Liver (tissue), 9 donors: ENCODE data around the gene ST3GAL3. TPM values are rescaled to one million over a fixed set of nuclear protein-coding genes. Genes with fewer than 3 reads are reported as not detected.

ENCODE experiments used
- DNase-seq: peaks from one replicate; pipeline ENCODE4 v3.0.0-alpha.2; 2017; ENCODE audit warnings: low spot score
- H3K27ac ChIP-seq, 2 donors: one replicate each; pipeline ENCODE4 v1.7.0; 2013; ENCODE audit warnings: inconsistent platforms in 2 of 2, low read length in 2 of 2, control low read depth in 1 of 2, low read depth in 1 of 2, mild to moderate bottlenecking in 1 of 2
- H3K27me3 ChIP-seq, 4 donors: one replicate each; pipeline versions ENCODE4 v1.6.1 to v1.7.0; 2013; ENCODE audit warnings: low read length in 3 of 4, inconsistent platforms in 1 of 4, mild to moderate bottlenecking in 1 of 4, moderate library complexity in 1 of 4; ENCODE audit not compliant: control insufficient read depth in 4 of 4, insufficient read depth in 4 of 4
- H3K36me3 ChIP-seq, 4 donors: one replicate each; pipeline versions ENCODE4 v1.6.1 to v1.7.0; 2013; ENCODE audit warnings: low read length in 3 of 4, mild to moderate bottlenecking in 3 of 4, low read depth in 1 of 4, moderate library complexity in 1 of 4; ENCODE audit not compliant: control insufficient read depth in 4 of 4, insufficient read depth in 3 of 4
- H3K4me1 ChIP-seq, 4 donors: one replicate each; pipeline versions ENCODE4 v1.6.1 to v1.7.0; 2013; ENCODE audit warnings: low read length in 3 of 4, mild to moderate bottlenecking in 3 of 4, moderate library complexity in 1 of 4; ENCODE audit not compliant: control insufficient read depth in 4 of 4, insufficient read depth in 4 of 4
- H3K4me3 ChIP-seq, 3 donors: one replicate each; pipeline versions ENCODE4 v1.6.1 to v1.7.0; 2013; ENCODE audit warnings: low read length in 3 of 3, control low read depth in 1 of 3, low read depth in 1 of 3, mild to moderate bottlenecking in 1 of 3
- H3K9ac ChIP-seq, 2 donors: one replicate each; pipeline ENCODE4 v1.7.0; 2013; ENCODE audit warnings: low read length in 2 of 2, mild to moderate bottlenecking in 2 of 2, moderate library complexity in 2 of 2, control low read depth in 1 of 2, low read depth in 1 of 2
- H3K9me3 ChIP-seq, 4 donors: one replicate each; pipeline versions ENCODE4 v1.6.1 to v1.7.0; 2013; ENCODE audit warnings: low read length in 3 of 4; ENCODE audit not compliant: control insufficient read depth in 4 of 4
- EGR1 ChIP-seq, 2 donors: IDR thresholded peaks; 2 replicates each; pipeline ENCODE4 v1.6.1; 2016 to 2018; ENCODE audit warnings: antibody characterized with exemption in 2 of 2, low read depth in 2 of 2
- FOXA1 ChIP-seq: IDR thresholded peaks from 2 replicates; pipeline ENCODE4 v1.6.1; 2016; ENCODE audit warnings: antibody characterized with exemption
- FOXA2 ChIP-seq: IDR thresholded peaks from 2 replicates; pipeline ENCODE4 v1.6.1; 2016; ENCODE audit warnings: antibody characterized with exemption
- GABPA ChIP-seq, 2 donors: IDR thresholded peaks in 1 of 2; conservative IDR thresholded peaks in 1 of 2; 2 replicates each; pipeline ENCODE4 v1.6.1; 2016; ENCODE audit warnings: antibody characterized with exemption in 2 of 2, mild to moderate bottlenecking in 1 of 2, moderate library complexity in 1 of 2
- HNF4A ChIP-seq, 2 donors: conservative IDR thresholded peaks; 2 replicates each; pipeline ENCODE4 v1.6.1; 2016; ENCODE audit warnings: antibody characterized with exemption in 2 of 2, mild to moderate bottlenecking in 2 of 2
- HNF4G ChIP-seq: IDR thresholded peaks from 2 replicates; pipeline ENCODE4 v1.6.1; 2016; ENCODE audit warnings: antibody characterized with exemption
- NR2F2 ChIP-seq: IDR thresholded peaks from 2 replicates; pipeline ENCODE4 v1.6.1; 2016; ENCODE audit warnings: antibody characterized with exemption
- RAD21 ChIP-seq, 2 donors: IDR thresholded peaks; 2 replicates each; pipeline ENCODE4 v1.6.1; 2016; ENCODE audit warnings: antibody characterized with exemption in 2 of 2, mild to moderate bottlenecking in 2 of 2
- RXRA ChIP-seq, 2 donors: IDR thresholded peaks; 2 replicates each; pipeline ENCODE4 v1.6.1; 2017 to 2018; ENCODE audit warnings: antibody characterized with exemption in 2 of 2, mild to moderate bottlenecking in 1 of 2
- SP1 ChIP-seq: IDR thresholded peaks from 2 replicates; pipeline ENCODE4 v1.6.1; 2018; ENCODE audit warnings: antibody characterized with exemption, mild to moderate bottlenecking
- TAF1 ChIP-seq: conservative IDR thresholded peaks from 2 replicates; pipeline ENCODE4 v1.6.1; 2016; ENCODE audit warnings: antibody characterized with exemption, mild to moderate bottlenecking
- YY1 ChIP-seq: IDR thresholded peaks from 2 replicates; pipeline ENCODE4 v1.6.1; 2016; ENCODE audit warnings: antibody characterized with exemption, mild to moderate bottlenecking
- WGBS: extraction: QIAGEN DNeasy Blood & Tissue Kit; methylation state at CpG from one replicate; pipeline ENCODE4 v1.1.7; 2013; 5-methylcytosine and 5-hydroxymethylcytosine counted together
- polyA plus RNA-seq, 2 donors: library from polyadenylated mRNA; stranded (reverse) in 1 of 2; unstranded in 1 of 2; fragments of 200-250 nt in 1 of 2; fragments of >200 nt in 1 of 2; fragmentation: Nextera tagmentation in 1 of 2; extraction: Ambion mirVana in 1 of 2; gene quantifications; one replicate each; pipeline versions ENCODE4 v1.2.1 to v1.2.3, GENCODE V29; 2013 to 2015
- total RNA-seq, 2 donors: library from RNA; depleted of rRNA; stranded (reverse); fragments of >200 nt; gene quantifications; one replicate each; pipeline ENCODE4 v1.2.3, GENCODE V29; 2014
- TF ChIP-seq, protein P1 (sequence below): fragments of 150-350 bp; IDR thresholded peaks from 2 replicates; pipeline ENCODE4 v1.5.1; 2017; ENCODE audit warnings: improper control_type of control experiment, low read depth, low read length; ENCODE audit not compliant: missing input control
- TF ChIP-seq, protein P2 (sequence below): IDR thresholded peaks from 2 replicates; pipeline ENCODE4 v1.6.1; 2016; ENCODE audit warnings: antibody characterized with exemption
- TF ChIP-seq, protein P3 (sequence below): IDR thresholded peaks from 2 replicates; pipeline ENCODE4 v1.6.1; 2016; ENCODE audit warnings: antibody characterized with exemption
- TF ChIP-seq, protein P4 (sequence below): IDR thresholded peaks from 2 replicates; pipeline ENCODE4 v1.6.1; 2016; ENCODE audit warnings: antibody characterized with exemption
- TF ChIP-seq, protein P5 (sequence below): IDR thresholded peaks from 2 replicates; pipeline ENCODE4 v1.6.1; 2016; ENCODE audit warnings: antibody characterized with exemption, mild to moderate bottlenecking
- donor health status: healthy.
- donor health status: healthy.
- donor health status: healthy.
- donor health status: healthy.
- donor health status: healthy.

Gene ST3GAL3
- total and polyA plus RNA-seq, 4 donors, result 4.9 to 11.4 (median 8.1) TPM

DNA sequence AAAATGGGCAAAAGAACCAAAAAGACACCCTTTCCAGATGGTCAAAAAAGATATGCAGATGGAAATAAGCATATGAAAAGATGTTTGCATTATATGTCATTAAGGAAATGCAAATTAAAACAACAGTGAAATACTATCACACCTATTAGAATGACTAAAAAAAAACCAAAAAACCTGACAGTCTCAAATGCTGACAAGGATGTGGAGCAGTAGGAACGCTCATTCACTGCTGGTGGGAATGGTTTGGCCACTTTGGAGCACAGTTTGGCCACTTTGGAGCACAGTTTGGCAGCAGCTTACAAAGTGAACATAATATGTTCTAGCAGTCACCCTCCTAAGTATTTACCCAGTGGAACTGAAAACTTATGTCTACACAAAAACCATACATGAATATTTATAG, 121.2 kb downstream of the ST3GAL3 start (continued):
- TF ChIP-seq EGR1 (IDR thresholded peaks at IDR 0.05; ENCODE audit: low read depth in 2 of 2), result no peak

DNA sequence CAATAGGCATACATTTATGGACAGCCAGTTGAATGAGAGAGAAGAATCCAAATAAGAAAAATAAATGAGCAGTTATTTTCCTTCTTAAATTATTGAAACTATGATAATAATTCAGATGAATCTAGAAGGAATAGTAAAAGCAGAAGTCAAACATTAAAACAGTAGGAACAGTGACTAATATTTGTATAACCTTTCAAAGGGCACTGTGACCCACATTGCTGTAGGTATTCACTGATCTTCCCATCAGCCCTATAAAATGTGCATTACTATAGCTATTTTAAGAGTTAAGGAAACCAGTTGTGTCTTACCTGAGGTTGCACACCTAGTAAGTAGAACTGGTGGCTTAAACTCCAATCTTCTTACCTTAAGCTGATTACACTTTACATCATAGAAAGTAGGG, 123.5 kb downstream of the ST3GAL3 start:
- no peaks in the 10 kb centered on the region for H3K9me3 ChIP-seq
- no peak overlapping the region for H3K4me3 ChIP-seq
- H3K27ac ChIP-seq, result no peak overlapping the region
- DNase-seq, result no peak
- TF ChIP-seq HNF4A (conservative IDR thresholded peaks at IDR 0.05) (no peak), FOXA1 (no peak)
- peaks cover 0 to 3% (median 0%) of the 10 kb centered on the region in 4 donors for H3K36me3 ChIP-seq
- no peak overlapping the region for H3K9ac ChIP-seq
- no peaks in the 10 kb centered on the region for H3K27me3 ChIP-seq
- H3K4me1 ChIP-seq, result peaks cover 0 to 6% (median 2%) of the 10 kb centered on the region in 4 donors

DNA sequence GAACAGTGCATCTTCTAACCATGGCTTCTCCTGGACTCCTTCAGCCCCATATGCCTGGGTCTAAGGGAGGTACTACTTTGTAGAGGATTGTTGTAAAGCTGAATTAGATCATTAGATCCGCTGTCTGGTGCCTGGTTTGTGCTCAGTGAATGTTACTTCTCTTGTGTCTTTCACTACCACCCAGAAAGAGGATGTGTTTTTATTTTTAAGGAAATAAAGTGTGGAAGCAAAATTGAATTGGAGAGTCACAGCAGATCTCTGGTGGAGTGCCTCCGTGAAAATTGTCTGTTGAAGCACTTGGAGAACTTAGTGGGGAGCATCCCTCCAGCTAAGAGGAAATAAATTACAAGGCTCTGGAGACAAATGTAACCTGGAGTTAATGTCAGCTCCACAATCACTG, 124.5 kb downstream of the ST3GAL3 start:
- H3K4me1 ChIP-seq, result peaks cover 0 to 6% (median 2%) of the 10 kb centered on the region in 4 donors
- no peak overlapping the region for H3K27ac ChIP-seq
- no peak overlapping the region for H3K9ac ChIP-seq
- WGBS, result 86% methylated on average over 2 of the region's 2 CpGs
- no peaks in the 10 kb centered on the region for H3K9me3 ChIP-seq
- H3K4me3 ChIP-seq, result no peak overlapping the region
- H3K36me3 ChIP-seq, result peaks cover 0 to 3% (median 0%) of the 10 kb centered on the region in 4 donors
- no peaks in the 10 kb centered on the region for H3K27me3 ChIP-seq
- no peak for DNase-seq
- TF ChIP-seq, protein P1, sequence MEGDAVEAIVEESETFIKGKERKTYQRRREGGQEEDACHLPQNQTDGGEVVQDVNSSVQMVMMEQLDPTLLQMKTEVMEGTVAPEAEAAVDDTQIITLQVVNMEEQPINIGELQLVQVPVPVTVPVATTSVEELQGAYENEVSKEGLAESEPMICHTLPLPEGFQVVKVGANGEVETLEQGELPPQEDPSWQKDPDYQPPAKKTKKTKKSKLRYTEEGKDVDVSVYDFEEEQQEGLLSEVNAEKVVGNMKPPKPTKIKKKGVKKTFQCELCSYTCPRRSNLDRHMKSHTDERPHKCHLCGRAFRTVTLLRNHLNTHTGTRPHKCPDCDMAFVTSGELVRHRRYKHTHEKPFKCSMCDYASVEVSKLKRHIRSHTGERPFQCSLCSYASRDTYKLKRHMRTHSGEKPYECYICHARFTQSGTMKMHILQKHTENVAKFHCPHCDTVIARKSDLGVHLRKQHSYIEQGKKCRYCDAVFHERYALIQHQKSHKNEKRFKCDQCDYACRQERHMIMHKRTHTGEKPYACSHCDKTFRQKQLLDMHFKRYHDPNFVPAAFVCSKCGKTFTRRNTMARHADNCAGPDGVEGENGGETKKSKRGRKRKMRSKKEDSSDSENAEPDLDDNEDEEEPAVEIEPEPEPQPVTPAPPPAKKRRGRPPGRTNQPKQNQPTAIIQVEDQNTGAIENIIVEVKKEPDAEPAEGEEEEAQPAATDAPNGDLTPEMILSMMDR, result no peak
- TF ChIP-seq TAF1, result no peak
- TF ChIP-seq YY1, result no peak
- TF ChIP-seq, protein P2, sequence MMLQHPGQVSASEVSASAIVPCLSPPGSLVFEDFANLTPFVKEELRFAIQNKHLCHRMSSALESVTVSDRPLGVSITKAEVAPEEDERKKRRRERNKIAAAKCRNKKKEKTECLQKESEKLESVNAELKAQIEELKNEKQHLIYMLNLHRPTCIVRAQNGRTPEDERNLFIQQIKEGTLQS, result no peak
- no peak for TF ChIP-seq NR2F2
- TF ChIP-seq HNF4G, result no peak
- no peak for TF ChIP-seq GABPA (IDR thresholded peaks at IDR 0.05 in 1 of 2, conservative IDR thresholded peaks at IDR 0.05 in 1 of 2)
- TF ChIP-seq EGR1 (IDR thresholded peaks at IDR 0.05; ENCODE audit: low read depth in 2 of 2), result no peak
- TF ChIP-seq, protein P3, sequence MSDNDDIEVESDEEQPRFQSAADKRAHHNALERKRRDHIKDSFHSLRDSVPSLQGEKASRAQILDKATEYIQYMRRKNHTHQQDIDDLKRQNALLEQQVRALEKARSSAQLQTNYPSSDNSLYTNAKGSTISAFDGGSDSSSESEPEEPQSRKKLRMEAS, result no peak
- TF ChIP-seq RAD21 (IDR thresholded peaks at IDR 0.05), result no peak
- no peak for TF ChIP-seq RXRA (IDR thresholded peaks at IDR 0.05)
- no peak for TF ChIP-seq FOXA2
- TF ChIP-seq HNF4A (conservative IDR thresholded peaks at IDR 0.05), result no peak
- TF ChIP-seq, protein P4, sequence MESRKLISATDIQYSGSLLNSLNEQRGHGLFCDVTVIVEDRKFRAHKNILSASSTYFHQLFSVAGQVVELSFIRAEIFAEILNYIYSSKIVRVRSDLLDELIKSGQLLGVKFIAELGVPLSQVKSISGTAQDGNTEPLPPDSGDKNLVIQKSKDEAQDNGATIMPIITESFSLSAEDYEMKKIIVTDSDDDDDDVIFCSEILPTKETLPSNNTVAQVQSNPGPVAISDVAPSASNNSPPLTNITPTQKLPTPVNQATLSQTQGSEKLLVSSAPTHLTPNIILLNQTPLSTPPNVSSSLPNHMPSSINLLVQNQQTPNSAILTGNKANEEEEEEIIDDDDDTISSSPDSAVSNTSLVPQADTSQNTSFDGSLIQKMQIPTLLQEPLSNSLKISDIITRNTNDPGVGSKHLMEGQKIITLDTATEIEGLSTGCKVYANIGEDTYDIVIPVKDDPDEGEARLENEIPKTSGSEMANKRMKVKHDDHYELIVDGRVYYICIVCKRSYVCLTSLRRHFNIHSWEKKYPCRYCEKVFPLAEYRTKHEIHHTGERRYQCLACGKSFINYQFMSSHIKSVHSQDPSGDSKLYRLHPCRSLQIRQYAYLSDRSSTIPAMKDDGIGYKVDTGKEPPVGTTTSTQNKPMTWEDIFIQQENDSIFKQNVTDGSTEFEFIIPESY, result no peak
- TF ChIP-seq, protein P5, sequence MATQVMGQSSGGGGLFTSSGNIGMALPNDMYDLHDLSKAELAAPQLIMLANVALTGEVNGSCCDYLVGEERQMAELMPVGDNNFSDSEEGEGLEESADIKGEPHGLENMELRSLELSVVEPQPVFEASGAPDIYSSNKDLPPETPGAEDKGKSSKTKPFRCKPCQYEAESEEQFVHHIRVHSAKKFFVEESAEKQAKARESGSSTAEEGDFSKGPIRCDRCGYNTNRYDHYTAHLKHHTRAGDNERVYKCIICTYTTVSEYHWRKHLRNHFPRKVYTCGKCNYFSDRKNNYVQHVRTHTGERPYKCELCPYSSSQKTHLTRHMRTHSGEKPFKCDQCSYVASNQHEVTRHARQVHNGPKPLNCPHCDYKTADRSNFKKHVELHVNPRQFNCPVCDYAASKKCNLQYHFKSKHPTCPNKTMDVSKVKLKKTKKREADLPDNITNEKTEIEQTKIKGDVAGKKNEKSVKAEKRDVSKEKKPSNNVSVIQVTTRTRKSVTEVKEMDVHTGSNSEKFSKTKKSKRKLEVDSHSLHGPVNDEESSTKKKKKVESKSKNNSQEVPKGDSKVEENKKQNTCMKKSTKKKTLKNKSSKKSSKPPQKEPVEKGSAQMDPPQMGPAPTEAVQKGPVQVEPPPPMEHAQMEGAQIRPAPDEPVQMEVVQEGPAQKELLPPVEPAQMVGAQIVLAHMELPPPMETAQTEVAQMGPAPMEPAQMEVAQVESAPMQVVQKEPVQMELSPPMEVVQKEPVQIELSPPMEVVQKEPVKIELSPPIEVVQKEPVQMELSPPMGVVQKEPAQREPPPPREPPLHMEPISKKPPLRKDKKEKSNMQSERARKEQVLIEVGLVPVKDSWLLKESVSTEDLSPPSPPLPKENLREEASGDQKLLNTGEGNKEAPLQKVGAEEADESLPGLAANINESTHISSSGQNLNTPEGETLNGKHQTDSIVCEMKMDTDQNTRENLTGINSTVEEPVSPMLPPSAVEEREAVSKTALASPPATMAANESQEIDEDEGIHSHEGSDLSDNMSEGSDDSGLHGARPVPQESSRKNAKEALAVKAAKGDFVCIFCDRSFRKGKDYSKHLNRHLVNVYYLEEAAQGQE, result no peak
- no peak for TF ChIP-seq SP1
